Fibroblast of lung (primary cell): Measurements from ENCODE around the gene SLC6A8. TPM values are rescaled to one million over a fixed set of nuclear protein-coding genes. Genes with fewer than 3 reads are reported as not detected.
"Not testable (repeated sequence)": the region's sequence is repeated elsewhere in the genome, so short reads cannot be mapped to it uniquely, and the experiment has no call there.

Source experiments
- DNase-seq, 2 donors: peaks; one replicate each; pipeline versions ENCODE4 v3.0.0 to v3.0.0-alpha.2; 2010; ENCODE audit warnings: low read depth in 2 of 2
- H2AFZ ChIP-seq: 2 replicates; pipeline ENCODE4 v1.5.1; 2012; ENCODE audit warnings: low read length, control low read depth, inconsistent platforms
- H3K27ac ChIP-seq: 2 replicates; pipeline ENCODE4 v1.5.1; 2011; ENCODE audit warnings: low read length, control low read depth; ENCODE audit not compliant: insufficient read depth
- H3K27me3 ChIP-seq: 2 replicates; pipeline ENCODE4 v1.5.1; 2011; ENCODE audit warnings: mild to moderate bottlenecking, low read length; ENCODE audit not compliant: control insufficient read depth, insufficient read depth
- H3K36me3 ChIP-seq: 2 replicates; pipeline ENCODE4 v1.5.1; 2011; ENCODE audit warnings: low read length; ENCODE audit not compliant: control insufficient read depth, insufficient read depth
- H3K4me1 ChIP-seq: 2 replicates; pipeline ENCODE4 v1.5.1; 2011; ENCODE audit warnings: low read length; ENCODE audit not compliant: control insufficient read depth, insufficient read depth; ENCODE audit errors: extremely low read depth
- H3K4me2 ChIP-seq: 2 replicates; pipeline ENCODE4 v1.5.1; 2011; ENCODE audit warnings: low read length, control low read depth; ENCODE audit not compliant: insufficient read depth; ENCODE audit errors: extremely low read depth
- H3K4me3 ChIP-seq, 4 experiments: fragments of 200-600 bp in 1 of 4; sonication (generic) in 1 of 4; replicated peaks in 1 of 4; 2 replicates each; pipeline ENCODE4 v1.5.1; 2011 to 2016; ENCODE audit warnings: low read length in 4 of 4, low read depth in 3 of 4, mild to moderate bottlenecking in 3 of 4, control low read depth in 2 of 4, inconsistent platforms in 1 of 4, mixed read lengths in 1 of 4; ENCODE audit not compliant: insufficient read depth in 1 of 4; ENCODE audit errors: control extremely low read depth in 1 of 4
- H3K79me2 ChIP-seq: 2 replicates; pipeline ENCODE4 v1.5.1; 2012; ENCODE audit warnings: mild to moderate bottlenecking, low read length, inconsistent platforms; ENCODE audit not compliant: control insufficient read depth, insufficient read depth
- H3K9ac ChIP-seq: 2 replicates; pipeline ENCODE4 v1.5.1; 2011; ENCODE audit warnings: mild to moderate bottlenecking, low read length, control low read depth; ENCODE audit not compliant: insufficient read depth
- H3K9me3 ChIP-seq: 2 replicates; pipeline ENCODE4 v1.5.1; 2012; ENCODE audit warnings: low read depth, low read length; ENCODE audit not compliant: control insufficient read depth, insufficient read depth
- H4K20me1 ChIP-seq: 2 replicates; pipeline ENCODE4 v1.5.1; 2011; ENCODE audit warnings: low read length; ENCODE audit not compliant: control insufficient read depth, insufficient read depth; ENCODE audit errors: extremely low read depth
- EZH2 ChIP-seq: IDR thresholded peaks from 2 replicates; pipeline ENCODE4 v1.5.1; 2012; ENCODE audit warnings: low read length, control low read depth, mild to moderate bottlenecking; ENCODE audit errors: missing control alignments
- polyA plus RNA-seq, 2 donors: library from polyadenylated mRNA; depleted of rRNA in 1 of 2; stranded (reverse) in 1 of 2; unstranded in 1 of 2; fragments of >200 nt; gene quantifications; 2 replicates each; pipeline ENCODE4 v1.2.1, GENCODE V29; 2011 to 2012; ENCODE audit warnings: missing spikeins in 1 of 2
- total RNA-seq: library from RNA; depleted of rRNA; stranded (reverse); fragments of >200 nt; gene quantifications from 2 replicates; pipeline ENCODE4 v1.2.1, GENCODE V29; 2014
- TF ChIP-seq, protein P1 (sequence below), 2 donors: IDR thresholded peaks in 1 of 2; conservative IDR thresholded peaks in 1 of 2; 1 replicate in 1 of 2; 2 replicates in 1 of 2; pipeline ENCODE4 v1.5.1; 2011 to 2012; ENCODE audit warnings: low read length in 2 of 2, control low read depth in 1 of 2, inconsistent platforms in 1 of 2, low read depth in 1 of 2, mild to moderate bottlenecking in 1 of 2

Gene SLC6A8
- total and polyA plus RNA-seq, 2 donors (not counting 1 experiment from before 2014, with no cell fraction given), result 7.7 to 11.1 TPM

DNA sequence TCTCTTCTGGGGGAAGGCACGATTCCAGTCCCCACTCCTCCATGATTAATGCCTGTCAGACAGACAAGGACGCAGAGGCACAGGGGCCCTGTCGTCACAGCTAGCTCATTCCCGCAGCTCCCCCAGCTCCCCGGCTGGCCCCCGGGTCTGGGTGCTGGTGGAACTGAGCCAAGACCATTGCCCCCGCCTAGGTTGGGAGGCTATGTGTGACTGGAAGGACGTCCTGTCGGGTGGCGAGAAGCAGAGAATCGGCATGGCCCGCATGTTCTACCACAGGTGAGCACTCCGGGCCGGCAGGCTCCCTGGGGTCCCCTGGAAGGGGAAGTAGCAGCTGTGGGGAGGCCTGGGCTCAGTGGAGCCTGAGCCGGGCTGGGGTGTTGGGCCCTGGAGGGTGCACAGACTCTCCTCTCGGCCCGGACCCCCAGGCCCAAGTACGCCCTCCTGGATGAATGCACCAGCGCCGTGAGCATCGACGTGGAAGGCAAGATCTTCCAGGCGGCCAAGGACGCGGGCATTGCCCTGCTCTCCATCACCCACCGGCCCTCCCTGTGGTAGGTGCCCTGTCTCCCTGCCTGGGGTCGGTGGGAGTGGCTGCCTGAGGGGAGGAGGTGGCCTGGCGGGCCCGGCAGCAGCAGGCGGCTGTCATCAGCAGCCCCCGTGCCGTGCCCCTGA is 55.2 kb downstream of the SLC6A8 start:
- H3K36me3 ChIP-seq, H2AFZ ChIP-seq, H3K4me3 ChIP-seq, H3K4me2 ChIP-seq, H3K9ac ChIP-seq, H3K9me3 ChIP-seq, H4K20me1 ChIP-seq, H3K27ac ChIP-seq, H3K79me2 ChIP-seq, H3K27me3 ChIP-seq, H3K4me1 ChIP-seq, DNase-seq: not testable (repeated sequence)

DNA sequence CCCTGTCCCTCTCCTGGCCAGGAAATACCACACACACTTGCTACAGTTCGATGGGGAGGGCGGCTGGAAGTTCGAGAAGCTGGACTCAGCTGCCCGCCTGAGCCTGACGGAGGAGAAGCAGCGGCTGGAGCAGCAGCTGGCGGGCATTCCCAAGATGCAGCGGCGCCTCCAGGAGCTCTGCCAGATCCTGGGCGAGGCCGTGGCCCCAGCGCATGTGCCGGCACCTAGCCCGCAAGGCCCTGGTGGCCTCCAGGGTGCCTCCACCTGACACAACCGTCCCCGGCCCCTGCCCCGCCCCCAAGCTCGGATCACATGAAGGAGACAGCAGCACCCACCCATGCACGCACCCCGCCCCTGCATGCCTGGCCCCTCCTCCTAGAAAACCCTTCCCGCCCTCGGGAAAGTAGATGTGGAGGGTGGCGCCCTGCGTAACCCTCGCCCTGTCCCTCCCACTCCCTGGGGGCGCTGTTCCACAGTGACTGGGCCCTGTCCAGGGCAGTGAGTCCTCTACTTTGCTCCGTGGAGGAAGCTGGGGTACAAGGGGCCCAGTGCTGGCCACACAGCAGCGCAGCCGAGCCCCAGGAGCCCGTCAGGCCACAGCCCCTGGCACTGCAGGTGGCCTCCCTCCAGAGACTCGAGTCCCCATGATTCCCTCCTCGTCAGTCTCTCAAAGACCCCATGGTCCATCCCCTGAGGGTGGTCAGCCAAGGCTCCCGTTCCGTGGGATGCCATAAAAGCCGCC is 55.9 kb downstream of the SLC6A8 start:
- H3K27ac ChIP-seq, H3K9ac ChIP-seq, H2AFZ ChIP-seq, H4K20me1 ChIP-seq, H3K4me3 ChIP-seq, H3K36me3 ChIP-seq, H3K9me3 ChIP-seq, H3K4me1 ChIP-seq, H3K4me2 ChIP-seq, H3K79me2 ChIP-seq, H3K27me3 ChIP-seq: not testable (repeated sequence)
- DNase-seq, result peak; percentile 11 to 69
- TF ChIP-seq, protein P1, sequence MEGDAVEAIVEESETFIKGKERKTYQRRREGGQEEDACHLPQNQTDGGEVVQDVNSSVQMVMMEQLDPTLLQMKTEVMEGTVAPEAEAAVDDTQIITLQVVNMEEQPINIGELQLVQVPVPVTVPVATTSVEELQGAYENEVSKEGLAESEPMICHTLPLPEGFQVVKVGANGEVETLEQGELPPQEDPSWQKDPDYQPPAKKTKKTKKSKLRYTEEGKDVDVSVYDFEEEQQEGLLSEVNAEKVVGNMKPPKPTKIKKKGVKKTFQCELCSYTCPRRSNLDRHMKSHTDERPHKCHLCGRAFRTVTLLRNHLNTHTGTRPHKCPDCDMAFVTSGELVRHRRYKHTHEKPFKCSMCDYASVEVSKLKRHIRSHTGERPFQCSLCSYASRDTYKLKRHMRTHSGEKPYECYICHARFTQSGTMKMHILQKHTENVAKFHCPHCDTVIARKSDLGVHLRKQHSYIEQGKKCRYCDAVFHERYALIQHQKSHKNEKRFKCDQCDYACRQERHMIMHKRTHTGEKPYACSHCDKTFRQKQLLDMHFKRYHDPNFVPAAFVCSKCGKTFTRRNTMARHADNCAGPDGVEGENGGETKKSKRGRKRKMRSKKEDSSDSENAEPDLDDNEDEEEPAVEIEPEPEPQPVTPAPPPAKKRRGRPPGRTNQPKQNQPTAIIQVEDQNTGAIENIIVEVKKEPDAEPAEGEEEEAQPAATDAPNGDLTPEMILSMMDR (conservative IDR thresholded peaks at IDR 0.05 in 1 of 2, IDR thresholded peaks at IDR 0.05 in 1 of 2; ENCODE audit: low read depth in 1 of 2, low read length in 2 of 2), result peak in 1 of 2 donors; percentile 1

DNA sequence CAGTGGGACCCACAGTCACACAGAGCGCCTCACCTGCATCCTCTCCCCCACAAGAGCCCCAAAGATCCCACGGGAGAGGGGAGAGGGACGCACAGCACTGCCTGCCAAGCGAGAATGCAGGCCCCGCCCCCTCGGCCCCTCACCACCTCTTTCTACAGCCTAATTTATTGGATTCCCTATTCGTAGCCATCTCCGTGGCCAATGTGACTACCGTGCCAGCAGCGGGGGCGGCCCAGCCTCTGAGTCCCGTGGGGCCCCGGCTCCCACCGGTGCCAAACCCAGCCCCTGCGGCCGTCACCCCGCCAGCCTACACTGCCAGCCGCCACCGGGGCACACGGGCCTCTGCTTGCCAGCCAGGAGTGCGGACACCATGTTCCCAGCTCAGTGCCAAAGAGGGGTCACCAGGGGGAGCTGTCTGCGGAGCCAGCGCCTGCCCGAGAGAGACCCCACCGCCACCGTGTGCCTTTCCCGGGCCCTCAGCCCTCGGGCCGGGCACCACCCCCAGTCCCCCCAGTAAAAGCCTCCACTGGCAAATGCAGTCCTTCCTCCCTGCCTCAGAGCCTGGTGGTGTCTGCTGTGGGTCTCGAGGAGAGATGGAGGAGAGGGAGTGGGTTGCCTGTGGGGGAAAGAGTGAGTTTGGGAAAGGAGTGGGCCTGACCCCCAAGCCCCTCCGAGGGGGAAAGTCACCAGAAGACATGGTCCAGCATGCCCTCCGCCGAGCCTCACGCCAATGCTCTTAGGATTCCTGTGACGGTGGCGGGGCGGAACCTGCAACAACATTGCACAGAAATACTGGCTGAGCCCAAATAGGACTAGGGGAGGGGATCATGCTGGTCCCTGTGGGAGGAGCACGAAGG is 56.7 kb downstream of the SLC6A8 start:
- Histone ChIP-seq H3K4me1 (no peaks in the 10 kb centered on the region), H3K4me3 (peak overlapping the region in 1 of 4 experiments; percentile 10), H3K9ac (no peak overlapping the region), H3K79me2 (no peaks in the 10 kb centered on the region), H3K36me3 (no peaks in the 10 kb centered on the region), H4K20me1 (no peaks in the 10 kb centered on the region), H3K4me2 (no peak overlapping the region), H3K9me3 (no peaks in the 10 kb centered on the region), H3K27ac (no peak overlapping the region), H2AFZ (no peak overlapping the region), H3K27me3 (no peaks in the 10 kb centered on the region)
- no peak for TF ChIP-seq EZH2
- TF ChIP-seq, protein P1 (conservative IDR thresholded peaks at IDR 0.05 in 1 of 2, IDR thresholded peaks at IDR 0.05 in 1 of 2; ENCODE audit: low read depth in 1 of 2, low read length in 2 of 2), result peak in 1 of 2 donors; percentile 37
- DNase-seq, result no peak

DNA sequence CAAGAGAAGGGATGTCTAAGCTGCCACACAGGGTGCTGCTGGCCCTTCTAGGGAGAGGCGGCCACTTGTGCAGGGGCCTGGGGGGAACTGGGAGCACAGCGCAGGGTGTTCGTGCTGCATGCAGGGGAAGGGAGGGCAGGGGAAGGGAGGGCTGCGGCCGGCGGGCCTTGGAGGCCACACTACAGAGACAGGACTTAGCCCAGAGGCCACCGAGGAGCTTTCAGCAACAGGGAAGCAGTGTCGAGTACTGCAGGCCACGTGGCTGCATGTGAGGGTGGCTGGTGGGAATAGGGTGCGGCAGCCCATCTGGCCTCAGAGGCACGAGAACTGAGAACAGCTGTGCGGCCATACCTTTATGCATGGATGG is 57.3 kb downstream of the SLC6A8 start:
- not testable (repeated sequence) for H3K36me3 ChIP-seq, H3K79me2 ChIP-seq, DNase-seq, H3K27me3 ChIP-seq, H3K9me3 ChIP-seq, H3K9ac ChIP-seq, H3K4me2 ChIP-seq, H3K27ac ChIP-seq, H2AFZ ChIP-seq, H3K4me1 ChIP-seq, H3K4me3 ChIP-seq, H4K20me1 ChIP-seq
